Measurements from ENCODE around the gene STON2.
"Not testable (repeated sequence)": the region's sequence is repeated elsewhere in the genome, so short reads cannot be mapped to it uniquely, and the experiment has no call there.

The STON2 gene

DNA sequence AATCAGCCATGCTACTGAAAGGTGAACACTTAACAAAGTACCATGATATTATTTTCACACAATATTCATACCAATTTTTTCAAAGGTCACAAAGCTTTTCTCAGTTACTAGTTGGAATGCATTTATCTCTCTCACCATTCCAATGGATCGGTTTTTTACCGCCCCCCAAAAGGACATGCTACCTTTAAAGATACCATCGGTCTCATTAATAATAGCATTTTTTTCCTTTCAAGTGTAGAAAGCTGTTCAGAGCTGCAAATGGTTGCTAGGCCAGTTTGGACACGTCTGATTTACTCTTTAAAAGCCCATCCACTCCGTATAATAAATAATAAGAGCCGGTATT lies 34.9 kb upstream of the STON2 start:
- no peaks in the 10 kb centered on the region for H3K36me3 ChIP-seq (replicated peaks)
- in situ Hi-C loops (cut with HindIII; ENCODE audit: low pct_ligation_motif_present, low sequenced_read_pairs): no loop called here
- H3K27ac ChIP-seq: no peak overlapping the region
- peaks cover 43% of the 10 kb centered on the region for H3K27me3 ChIP-seq (replicated peaks)
- H3K4me3 ChIP-seq (ENCODE audit: low read depth, low read length): no peak overlapping the region
- TF ChIP-seq, protein P1, sequence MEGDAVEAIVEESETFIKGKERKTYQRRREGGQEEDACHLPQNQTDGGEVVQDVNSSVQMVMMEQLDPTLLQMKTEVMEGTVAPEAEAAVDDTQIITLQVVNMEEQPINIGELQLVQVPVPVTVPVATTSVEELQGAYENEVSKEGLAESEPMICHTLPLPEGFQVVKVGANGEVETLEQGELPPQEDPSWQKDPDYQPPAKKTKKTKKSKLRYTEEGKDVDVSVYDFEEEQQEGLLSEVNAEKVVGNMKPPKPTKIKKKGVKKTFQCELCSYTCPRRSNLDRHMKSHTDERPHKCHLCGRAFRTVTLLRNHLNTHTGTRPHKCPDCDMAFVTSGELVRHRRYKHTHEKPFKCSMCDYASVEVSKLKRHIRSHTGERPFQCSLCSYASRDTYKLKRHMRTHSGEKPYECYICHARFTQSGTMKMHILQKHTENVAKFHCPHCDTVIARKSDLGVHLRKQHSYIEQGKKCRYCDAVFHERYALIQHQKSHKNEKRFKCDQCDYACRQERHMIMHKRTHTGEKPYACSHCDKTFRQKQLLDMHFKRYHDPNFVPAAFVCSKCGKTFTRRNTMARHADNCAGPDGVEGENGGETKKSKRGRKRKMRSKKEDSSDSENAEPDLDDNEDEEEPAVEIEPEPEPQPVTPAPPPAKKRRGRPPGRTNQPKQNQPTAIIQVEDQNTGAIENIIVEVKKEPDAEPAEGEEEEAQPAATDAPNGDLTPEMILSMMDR (IDR thresholded peaks at IDR 0.05; ENCODE audit: low read depth, low read length, missing control alignments): no peak
- no peak for DNase-seq

DNA sequence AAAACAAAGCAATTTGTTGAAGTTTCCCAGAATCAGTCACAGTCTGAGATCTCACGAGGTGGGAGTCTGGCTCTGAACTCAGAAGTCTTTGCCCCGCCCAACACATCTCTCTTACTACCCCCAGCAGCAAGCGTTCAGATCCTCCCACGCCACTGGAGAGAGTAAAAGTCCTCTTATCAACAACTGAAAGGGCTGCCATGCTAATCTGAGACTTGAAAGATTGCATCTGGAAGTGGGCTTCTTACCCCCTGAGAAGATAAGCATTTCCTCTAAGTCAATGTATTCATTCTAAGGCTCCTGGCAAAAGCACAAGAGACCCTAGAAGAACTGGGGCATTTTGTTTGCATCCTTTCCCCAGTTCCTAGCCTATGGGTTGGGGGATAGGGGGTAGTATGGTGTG lies 34.1 kb upstream of the STON2 start:
- TF ChIP-seq, protein P1 (IDR thresholded peaks at IDR 0.05; ENCODE audit: low read depth, low read length, missing control alignments): no peak
- Histone ChIP-seq H3K27ac (no peak overlapping the region), H3K27me3 (replicated peaks) (peaks cover 43% of the 10 kb centered on the region), H3K36me3 (replicated peaks) (no peaks in the 10 kb centered on the region), H3K4me3 (ENCODE audit: low read depth, low read length) (no peak overlapping the region)
- in situ Hi-C loops (cut with HindIII; ENCODE audit: low pct_ligation_motif_present, low sequenced_read_pairs): no loop called here
- no peak for DNase-seq

DNA sequence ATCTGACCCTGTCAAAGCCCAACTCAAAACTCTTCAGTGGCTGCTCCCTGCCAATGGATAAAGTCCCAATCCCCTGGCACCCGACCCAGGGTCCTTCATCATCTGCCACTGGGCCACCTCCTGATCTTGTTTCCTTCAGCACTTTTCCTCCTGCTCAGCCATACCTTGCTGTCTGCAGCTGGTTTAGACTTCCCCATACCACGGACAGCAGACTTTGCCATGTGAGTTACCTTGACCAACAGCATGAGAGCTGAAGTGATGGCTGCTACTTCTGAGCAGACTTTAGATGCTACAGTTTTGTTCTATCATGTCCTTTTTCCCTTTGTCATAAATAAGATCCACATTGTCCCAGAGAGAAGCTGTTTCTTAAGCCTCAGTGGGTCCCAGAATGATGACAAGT lies 33.3 kb upstream of the STON2 start:
- H3K4me3 ChIP-seq (ENCODE audit: low read depth, low read length): no peak overlapping the region
- no peak overlapping the region for H3K27ac ChIP-seq
- H3K27me3 ChIP-seq (replicated peaks): peaks cover 39% of the 10 kb centered on the region
- in situ Hi-C loops (cut with HindIII; ENCODE audit: low pct_ligation_motif_present, low sequenced_read_pairs): no loop called here
- H3K36me3 ChIP-seq (replicated peaks): no peaks in the 10 kb centered on the region
- TF ChIP-seq, protein P1 (IDR thresholded peaks at IDR 0.05; ENCODE audit: low read depth, low read length, missing control alignments): no peak
- DNase-seq: no peak

DNA sequence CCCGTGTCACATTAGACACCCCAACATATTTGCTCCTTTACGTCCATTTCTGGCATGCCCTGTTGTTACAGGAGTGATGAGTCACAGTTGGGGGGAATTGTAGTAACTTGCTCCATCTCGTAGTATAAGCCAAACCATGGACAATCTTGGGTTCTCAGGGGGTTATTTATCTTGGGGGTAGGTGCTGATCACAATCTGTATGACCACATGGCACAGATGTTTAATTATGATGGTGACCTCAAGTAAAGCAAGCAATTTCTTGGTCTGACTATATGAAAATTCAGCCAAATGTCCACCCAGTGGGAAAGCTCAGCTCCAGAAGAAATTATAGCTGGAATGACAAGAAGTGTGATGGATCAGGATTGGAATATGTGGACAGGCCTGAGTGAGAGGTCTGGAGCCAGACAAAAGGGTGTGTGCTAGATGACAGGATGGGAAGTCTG lies 32.1 kb upstream of the STON2 start:
- Histone ChIP-seq H3K36me3 (replicated peaks) (no peaks in the 10 kb centered on the region), H3K27me3 (replicated peaks) (peaks cover 32% of the 10 kb centered on the region), H3K27ac (no peak overlapping the region), H3K4me3 (ENCODE audit: low read depth, low read length) (no peak overlapping the region)
- DNase-seq: no peak
- TF ChIP-seq, protein P1 (IDR thresholded peaks at IDR 0.05; ENCODE audit: low read depth, low read length, missing control alignments): no peak
- in situ Hi-C loops (cut with HindIII; ENCODE audit: low pct_ligation_motif_present, low sequenced_read_pairs): no loop called here

DNA sequence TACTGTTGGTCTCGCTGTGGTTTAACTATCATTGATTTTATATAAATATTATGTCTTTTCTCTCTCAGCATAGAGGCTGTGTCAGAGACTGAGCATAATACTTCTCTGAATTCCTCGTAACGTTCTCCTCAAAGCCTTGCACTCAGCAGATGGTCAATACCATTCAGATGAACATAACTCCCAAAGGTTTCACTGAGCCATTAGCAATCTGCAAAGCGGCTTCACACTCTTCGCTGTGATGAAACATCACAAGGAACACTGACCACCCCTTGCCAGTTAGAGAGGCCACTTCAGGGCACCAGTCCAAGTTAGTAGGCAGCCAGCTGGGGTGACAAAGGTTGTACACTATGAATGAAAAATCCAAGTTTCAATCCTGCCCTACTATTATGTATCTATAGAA lies 30.1 kb upstream of the STON2 start:
- DNase-seq: no peak
- TF ChIP-seq, protein P1 (IDR thresholded peaks at IDR 0.05; ENCODE audit: low read depth, low read length, missing control alignments): no peak
- H3K4me3 ChIP-seq (ENCODE audit: low read depth, low read length): no peak overlapping the region
- no peaks in the 10 kb centered on the region for H3K36me3 ChIP-seq (replicated peaks)
- H3K27ac ChIP-seq: no peak overlapping the region
- peaks cover 17% of the 10 kb centered on the region for H3K27me3 ChIP-seq (replicated peaks)
- in situ Hi-C loops (cut with HindIII; ENCODE audit: low pct_ligation_motif_present, low sequenced_read_pairs): no loop called here

DNA sequence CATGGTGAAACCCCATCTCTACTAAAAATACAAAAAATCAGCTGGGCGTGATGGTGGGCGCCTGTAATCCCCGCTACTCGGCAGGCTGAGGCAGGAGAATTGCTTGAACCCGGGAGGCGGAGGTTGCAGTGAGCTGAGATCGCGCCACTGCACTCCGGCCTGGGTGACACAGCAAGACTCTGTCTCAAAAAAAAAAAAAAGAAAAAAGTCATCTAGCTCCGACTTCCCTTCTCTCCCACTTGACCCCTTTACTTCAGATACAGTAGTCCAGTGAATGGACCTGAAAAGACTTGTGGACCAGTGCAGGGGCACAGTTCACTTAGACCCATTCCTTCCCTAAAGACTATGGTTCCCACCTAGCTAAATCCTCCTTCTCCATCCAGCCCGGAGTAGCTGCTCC lies 29.6 kb upstream of the STON2 start:
- H3K4me3 ChIP-seq (ENCODE audit: low read depth, low read length); DNase-seq; H3K36me3 ChIP-seq (replicated peaks); in situ Hi-C loops (cut with HindIII; ENCODE audit: low pct_ligation_motif_present, low sequenced_read_pairs); H3K27ac ChIP-seq: not testable (repeated sequence)
- H3K27me3 ChIP-seq (replicated peaks): peaks cover 12% of the 10 kb centered on the region
